ENCODE measurements around the gene PSMB10.

Gene PSMB10

DNA sequence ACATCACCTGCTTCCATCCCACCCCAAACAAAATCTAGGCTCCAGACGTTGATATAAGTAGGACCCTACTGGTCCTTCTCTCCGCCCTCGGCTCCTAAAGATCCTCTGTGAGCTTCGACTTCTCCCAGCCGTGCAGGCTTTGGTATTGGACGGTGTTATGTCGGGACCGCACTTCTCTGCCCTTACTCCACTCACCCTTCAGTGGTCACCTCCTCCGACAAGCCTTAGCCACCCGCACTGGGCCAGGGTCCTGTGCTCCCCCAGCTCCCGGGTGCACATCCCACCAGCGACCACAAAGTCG lies 1.6 kb downstream of the PSMB10 start:
- peak overlapping the region; percentile 92 for H3K4me3 ChIP-seq (replicated peaks; ENCODE audit: low read depth, low read length)
- TF ChIP-seq, protein P1, sequence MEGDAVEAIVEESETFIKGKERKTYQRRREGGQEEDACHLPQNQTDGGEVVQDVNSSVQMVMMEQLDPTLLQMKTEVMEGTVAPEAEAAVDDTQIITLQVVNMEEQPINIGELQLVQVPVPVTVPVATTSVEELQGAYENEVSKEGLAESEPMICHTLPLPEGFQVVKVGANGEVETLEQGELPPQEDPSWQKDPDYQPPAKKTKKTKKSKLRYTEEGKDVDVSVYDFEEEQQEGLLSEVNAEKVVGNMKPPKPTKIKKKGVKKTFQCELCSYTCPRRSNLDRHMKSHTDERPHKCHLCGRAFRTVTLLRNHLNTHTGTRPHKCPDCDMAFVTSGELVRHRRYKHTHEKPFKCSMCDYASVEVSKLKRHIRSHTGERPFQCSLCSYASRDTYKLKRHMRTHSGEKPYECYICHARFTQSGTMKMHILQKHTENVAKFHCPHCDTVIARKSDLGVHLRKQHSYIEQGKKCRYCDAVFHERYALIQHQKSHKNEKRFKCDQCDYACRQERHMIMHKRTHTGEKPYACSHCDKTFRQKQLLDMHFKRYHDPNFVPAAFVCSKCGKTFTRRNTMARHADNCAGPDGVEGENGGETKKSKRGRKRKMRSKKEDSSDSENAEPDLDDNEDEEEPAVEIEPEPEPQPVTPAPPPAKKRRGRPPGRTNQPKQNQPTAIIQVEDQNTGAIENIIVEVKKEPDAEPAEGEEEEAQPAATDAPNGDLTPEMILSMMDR (IDR thresholded peaks at IDR 0.05; ENCODE audit: low read depth, low read length, missing control alignments), result no peak
- no peak for DNase-seq (ENCODE audit: extremely low read depth, low read depth)

DNA sequence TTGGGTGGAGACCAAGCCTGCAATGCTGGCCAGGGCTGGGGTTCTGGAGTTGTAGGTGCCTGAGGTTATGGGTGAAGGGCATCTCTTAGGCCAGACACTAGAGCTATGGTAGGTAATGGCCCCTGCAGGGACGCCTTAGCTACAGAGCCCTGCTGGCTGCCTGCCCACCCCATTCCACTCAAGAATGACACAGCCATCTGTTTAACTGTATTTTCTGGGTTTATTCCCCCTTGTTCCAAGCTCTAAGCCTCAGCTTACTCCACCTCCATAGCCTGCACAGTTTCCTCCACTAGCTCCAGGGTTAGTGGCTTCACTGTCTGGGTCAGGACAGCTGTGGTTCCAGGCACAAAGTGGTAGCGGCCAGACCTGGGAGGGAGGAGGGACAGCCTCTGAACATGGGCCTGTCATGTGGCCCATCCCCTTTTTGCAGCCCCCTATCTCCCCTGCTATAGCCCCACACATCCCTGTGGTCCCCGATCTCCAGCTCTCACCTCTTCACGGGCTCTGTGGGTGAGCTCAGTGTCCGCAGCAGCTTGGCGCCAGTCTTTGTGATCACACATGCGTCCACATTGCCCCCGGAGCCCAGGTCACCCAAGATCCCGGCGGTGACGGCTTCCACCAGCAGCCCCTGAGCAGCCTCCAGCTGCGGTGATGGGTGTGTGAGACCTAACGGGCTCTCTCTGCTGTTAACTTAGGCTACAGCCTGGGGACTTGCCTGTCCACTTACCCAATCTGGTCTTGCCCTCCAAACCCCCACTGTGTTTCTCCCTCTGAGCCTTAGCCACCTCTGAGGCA lies 2.1 kb downstream of the PSMB10 start:
- TF ChIP-seq, protein P1 (IDR thresholded peaks at IDR 0.05; ENCODE audit: low read depth, low read length, missing control alignments), result no peak
- peak overlapping the region; percentile 92 for H3K4me3 ChIP-seq (replicated peaks; ENCODE audit: low read depth, low read length)
- DNase-seq (ENCODE audit: extremely low read depth, low read depth), result no peak

GRCh38 chr16:67933805-67934204 lies 2.8 kb downstream of the PSMB10 start:
- H3K4me3 ChIP-seq (replicated peaks; ENCODE audit: low read depth, low read length), result no peak overlapping the region; the same call in 1 of the 2 replicates
- TF ChIP-seq, protein P1 (IDR thresholded peaks at IDR 0.05; ENCODE audit: low read depth, low read length, missing control alignments), result no peak
- no peak for DNase-seq (ENCODE audit: extremely low read depth, low read depth)

DNA sequence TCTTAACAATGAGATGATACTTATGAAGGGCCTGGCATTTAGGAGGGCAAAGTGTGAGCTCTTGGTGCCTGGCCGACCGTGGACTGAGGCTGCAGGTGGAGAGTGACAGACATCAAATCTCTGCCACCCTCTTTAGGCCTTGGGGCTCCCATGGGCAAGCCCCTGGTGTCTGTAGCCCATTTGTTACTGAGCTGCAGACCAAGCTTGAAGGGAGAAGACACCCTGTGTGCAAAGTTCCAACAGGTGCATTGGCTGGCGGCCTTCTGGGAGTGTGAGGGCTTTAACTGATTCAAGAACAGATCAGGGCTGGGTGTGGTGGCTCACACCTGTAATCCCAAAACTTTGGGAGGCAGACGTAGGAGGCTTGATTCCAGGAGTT lies 4.2 kb downstream of the PSMB10 start:
- DNase-seq (ENCODE audit: extremely low read depth, low read depth), result no peak
- TF ChIP-seq, protein P1 (IDR thresholded peaks at IDR 0.05; ENCODE audit: low read depth, low read length, missing control alignments), result no peak
- H3K4me3 ChIP-seq (replicated peaks; ENCODE audit: low read depth, low read length), result no peak overlapping the region

- H3K4me3 ChIP-seq (replicated peaks; ENCODE audit: low read depth, low read length), result no peak within 1 kb of the TSS
- TF ChIP-seq, protein P1 (IDR thresholded peaks at IDR 0.05; ENCODE audit: low read depth, low read length, missing control alignments), result peak; percentile 20
- no peak for DNase-seq (ENCODE audit: extremely low read depth, low read depth)
These were observed 4.8 kb downstream of the PSMB10 start, which contains the start of gene CTRL for GRCh38 chr16:67931712-67932461. TSS of gene CTRL (minus strand) at chr16:67931862. CDS start at chr16:67931852, 10 bp downstream.

GRCh38 chr16:67930678-67931211 lies 5.9 kb downstream of the PSMB10 start:
- TF ChIP-seq, protein P1 (IDR thresholded peaks at IDR 0.05; ENCODE audit: low read depth, low read length, missing control alignments), result no peak
- DNase-seq (ENCODE audit: extremely low read depth, low read depth), result no peak
- H3K4me3 ChIP-seq (replicated peaks; ENCODE audit: low read depth, low read length), result no peak overlapping the region
